CD4-positive, alpha-beta memory T cell (primary cell): ENCODE data around the gene GRP. TPM values are rescaled to one million over a fixed set of nuclear protein-coding genes. Genes with fewer than 3 reads are reported as not detected.

Experiments used
- CTCF ChIA-PET: fragments of 350-600 bp; sonication (Branson Sonifier 250); formaldehyde crosslinking; loops from one replicate; lab custom pipeline; 2021; ENCODE audit warnings: inconsistent platforms; ENCODE audit not compliant: partially characterized antibody; lab: Charles Lee
- POLR2A ChIA-PET: fragments of 350-600 bp; sonication (Branson Sonifier 250); formaldehyde crosslinking; loops from one replicate; lab custom pipeline; 2021; ENCODE audit not compliant: partially characterized antibody; lab: Charles Lee
- DNase-seq, 5 donors: peaks; one replicate each; pipeline versions ENCODE4 v3.0.0 to v3.0.0-alpha.2; 2020 to 2022; ENCODE audit warnings: mixed read lengths in 1 of 5
- H3K27ac ChIP-seq: one replicate; pipeline ENCODE4 v1.7.0; 2013; ENCODE audit warnings: low read depth, low read length
- H3K27me3 ChIP-seq: 2 replicates; pipeline ENCODE4 v1.7.0; 2013; ENCODE audit warnings: mild to moderate bottlenecking, low read length, moderate library complexity; ENCODE audit not compliant: insufficient read depth
- H3K36me3 ChIP-seq: 2 replicates; pipeline ENCODE4 v1.7.0; 2013; ENCODE audit warnings: mild to moderate bottlenecking, low read length, moderate library complexity; ENCODE audit not compliant: insufficient read depth
- H3K4me1 ChIP-seq: 2 replicates; pipeline ENCODE4 v1.7.0; 2013; ENCODE audit warnings: mild to moderate bottlenecking, low read length, moderate library complexity; ENCODE audit not compliant: insufficient read depth
- H3K4me3 ChIP-seq, 2 donors: one replicate each; pipeline ENCODE4 v1.7.0; 2013; ENCODE audit warnings: low read length in 2 of 2, mild to moderate bottlenecking in 1 of 2
- H3K9me3 ChIP-seq, 2 donors: one replicate each; pipeline ENCODE4 v1.7.0; 2013; ENCODE audit warnings: low read length in 2 of 2, control low read depth in 1 of 2; ENCODE audit not compliant: control insufficient read depth in 1 of 2
- H3K27ac Mint-ChIP-seq, 7 donors: one replicate each; pipeline ENCODE4 v1.8.0; 2020 to 2021; ENCODE audit warnings: mixed read lengths in 7 of 7, mild to moderate bottlenecking in 6 of 7, inconsistent platforms in 3 of 7, moderate library complexity in 3 of 7
- H3K27me3 Mint-ChIP-seq, 2 donors: one replicate each; pipeline ENCODE4 v1.8.0; 2020 to 2021; ENCODE audit warnings: mixed read lengths in 2 of 2
- H3K36me3 Mint-ChIP-seq, 2 donors: one replicate each; pipeline ENCODE4 v1.8.0; 2020 to 2021; ENCODE audit warnings: mixed read lengths in 2 of 2, inconsistent platforms in 1 of 2, mild to moderate bottlenecking in 1 of 2
- H3K4me1 Mint-ChIP-seq, 4 donors: one replicate each; pipeline ENCODE4 v1.8.0; 2020 to 2021; ENCODE audit warnings: mixed read lengths in 4 of 4, mild to moderate bottlenecking in 1 of 4
- H3K4me3 Mint-ChIP-seq, 8 donors: one replicate each; pipeline ENCODE4 v1.8.0; 2020 to 2021; ENCODE audit warnings: mixed read lengths in 8 of 8, mild to moderate bottlenecking in 7 of 8, moderate library complexity in 6 of 8, inconsistent platforms in 3 of 8
- H3K9me3 Mint-ChIP-seq, 8 donors: one replicate each; pipeline ENCODE4 v1.8.0; 2020 to 2021; ENCODE audit warnings: mixed read lengths in 8 of 8, mild to moderate bottlenecking in 5 of 8, inconsistent platforms in 3 of 8, moderate library complexity in 1 of 8
- intact Hi-C: fragments of 100-400 bp; cut with micrococcal nuclease; formaldehyde crosslinking; loops from one replicate; pipeline ENCODE4 v1.15.1; 2023
- polyA plus RNA-seq, 2 donors: library from polyadenylated mRNA; unstranded; fragments of 300-500 nt; fragmentation: Illumina TruSeq; gene quantifications; one replicate each; pipeline ENCODE4 v1.2.3, GENCODE V29; 2021
- total RNA-seq, 2 experiments: library from RNA; stranded (reverse); gene quantifications; one replicate each; pipeline ENCODE4 v1.2.3, GENCODE V29; 2021

The GRP gene
- total and polyA plus RNA-seq, 4 experiments from 2014 or later, result not detected

DNA sequence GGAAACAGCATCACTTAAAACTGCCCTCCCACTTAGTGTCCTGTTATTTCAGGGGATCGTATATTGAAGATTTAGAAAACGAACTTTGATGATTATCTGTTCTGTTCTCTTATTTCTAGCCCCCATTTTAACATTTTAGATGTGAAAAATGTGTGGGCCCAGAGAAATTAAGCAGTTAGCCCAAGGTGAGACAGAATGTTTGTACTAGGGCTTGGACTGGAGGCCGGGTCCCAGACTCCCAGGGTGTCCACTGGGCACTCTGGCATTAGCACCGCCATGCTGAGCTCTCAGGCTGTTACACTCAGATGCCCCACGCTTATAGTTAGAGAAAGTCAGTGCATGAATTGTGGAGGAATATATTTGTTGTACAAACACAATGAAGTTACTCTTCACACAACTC, 58.8 kb downstream of the GRP start:
- intact Hi-C loops, result no loop called here
- Mint-ChIP-seq H3K27me3 (peaks cover 47 to 51% of the 10 kb centered on the region in 2 donors), H3K27ac (no peak overlapping the region), H3K4me3 (no peak overlapping the region), H3K36me3 (no peaks in the 10 kb centered on the region), H3K4me1 (peaks cover 0 to 10% (median 4%) of the 10 kb centered on the region in 4 donors), H3K9me3 (peaks cover 0 to 3% (median 0%) of the 10 kb centered on the region in 8 donors)
- POLR2A ChIA-PET, result no interaction called here
- CTCF ChIA-PET, result interaction anchor here (1.9 kb wide), 1 partner anchor 124 kb away, joined by 5 read pairs; no protein-coding TSS in a partner anchor
- Histone ChIP-seq H3K27me3 (peaks cover 18% of the 10 kb centered on the region), H3K36me3 (no peaks in the 10 kb centered on the region), H3K9me3 (no peaks in the 10 kb centered on the region), H3K4me1 (peaks cover under 1% of the 10 kb centered on the region), H3K4me3 (no peak overlapping the region), H3K27ac (no peak overlapping the region)
- DNase-seq, result no peak

DNA sequence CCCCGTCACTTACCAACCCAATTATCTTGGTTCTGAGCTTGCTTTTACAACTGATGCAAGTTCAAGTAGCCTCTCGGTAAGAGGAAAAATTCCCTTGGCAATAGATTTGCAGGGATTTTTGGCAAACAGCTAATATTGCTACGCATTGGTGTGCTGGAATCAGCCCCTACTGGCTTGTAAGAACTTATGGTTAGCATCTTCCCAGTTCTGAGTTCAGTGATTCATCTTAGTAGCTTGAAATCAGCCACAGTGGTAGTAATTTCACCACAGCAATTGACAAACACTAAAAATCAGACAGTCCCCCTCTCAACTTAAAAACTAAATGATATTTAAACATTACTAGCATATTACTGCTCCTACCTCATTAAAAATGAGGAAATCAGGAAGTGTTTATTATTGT, 59.2 kb downstream of the GRP start:
- Mint-ChIP-seq H3K27me3 (peaks cover 45 to 50% of the 10 kb centered on the region in 2 donors), H3K4me1 (peaks cover 0 to 6% (median 3%) of the 10 kb centered on the region in 4 donors), H3K36me3 (no peaks in the 10 kb centered on the region), H3K9me3 (peaks cover 0 to 3% (median 0%) of the 10 kb centered on the region in 8 donors), H3K4me3 (no peak overlapping the region), H3K27ac (no peak overlapping the region)
- POLR2A ChIA-PET, result no interaction called here
- Histone ChIP-seq H3K27ac (no peak overlapping the region), H3K9me3 (no peaks in the 10 kb centered on the region), H3K4me3 (no peak overlapping the region), H3K27me3 (peaks cover 16% of the 10 kb centered on the region), H3K4me1 (no peaks in the 10 kb centered on the region), H3K36me3 (no peaks in the 10 kb centered on the region)
- no peak for DNase-seq
- CTCF ChIA-PET, result interaction anchor here (1.9 kb wide), 1 partner anchor 123 kb away, joined by 5 read pairs; no protein-coding TSS in a partner anchor
- intact Hi-C loops, result no loop called here

DNA sequence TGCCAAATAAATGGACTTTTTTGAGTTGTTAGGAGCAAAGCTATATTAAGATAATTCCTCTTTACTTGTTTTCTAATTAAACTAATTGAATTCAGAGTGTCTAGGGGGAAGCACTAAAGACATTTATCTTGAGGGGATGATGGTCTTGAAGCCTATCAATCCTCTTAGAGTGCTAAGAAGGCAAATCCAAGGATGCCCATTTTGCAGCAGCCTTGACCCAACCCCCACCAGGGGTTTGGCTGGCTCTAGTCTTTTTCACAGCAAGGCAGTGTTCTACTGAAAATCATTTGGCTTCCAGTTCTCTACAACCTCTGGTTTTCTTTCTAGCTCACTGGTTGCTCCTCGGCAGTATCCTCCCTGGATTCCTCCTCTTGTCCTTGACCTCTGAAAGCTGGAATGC, 59.8 kb downstream of the GRP start:
- ChIA-PET POLR2A (no interaction called here), CTCF (no interaction called here)
- Mint-ChIP-seq H3K36me3 (no peaks in the 10 kb centered on the region), H3K27ac (no peak overlapping the region), H3K27me3 (peaks cover 44 to 48% of the 10 kb centered on the region in 2 donors), H3K4me1 (peaks cover 0 to under 1% (median under 1%) of the 10 kb centered on the region in 4 donors), H3K9me3 (peaks cover 0 to 3% (median 0%) of the 10 kb centered on the region in 8 donors), H3K4me3 (no peak overlapping the region)
- Histone ChIP-seq H3K36me3 (no peaks in the 10 kb centered on the region), H3K27me3 (peaks cover 10% of the 10 kb centered on the region), H3K4me1 (no peaks in the 10 kb centered on the region), H3K27ac (no peak overlapping the region), H3K9me3 (no peaks in the 10 kb centered on the region), H3K4me3 (no peak overlapping the region)
- intact Hi-C loops, result no loop called here
- no peak for DNase-seq

Other genes with a start within 250 kb of the GRP start
- gene SEC11C, start 80.3 kb upstream of the GRP start, total RNA-seq, result 10 to 100 TPM; 85.1 to 89.3 TPM
- gene SEC11C, start 80.3 kb upstream of the GRP start, polyA plus RNA-seq, result 100 to 1,000 TPM; 213 to 271 TPM
- gene RAX, start 53.3 kb downstream of the GRP start, total RNA-seq, result not detected
- gene RAX, start 53.3 kb downstream of the GRP start, polyA plus RNA-seq, result not detected
- not detected for gene CPLX4, start 98.5 kb downstream of the GRP start, total RNA-seq
- not detected for gene CPLX4, start 98.5 kb downstream of the GRP start, polyA plus RNA-seq
- 10 to 100 TPM; 55.7 to 59.6 TPM for gene LMAN1, start 139.1 kb downstream of the GRP start, total RNA-seq
- gene LMAN1, start 139.1 kb downstream of the GRP start, polyA plus RNA-seq, result 10 to 100 TPM; 36.3 to 42.6 TPM